ENCODE results near the gene RNF146. TPM values are rescaled to one million over a fixed set of nuclear protein-coding genes. Genes with fewer than 3 reads are reported as not detected.

The RNF146 gene
- total and polyA plus RNA-seq, 10 of the 15 experiments (the other 5 are each of a cell fraction or from before 2014, with no cell fraction given): 9.3 to 33.0 (median 17.8) TPM

DNA sequence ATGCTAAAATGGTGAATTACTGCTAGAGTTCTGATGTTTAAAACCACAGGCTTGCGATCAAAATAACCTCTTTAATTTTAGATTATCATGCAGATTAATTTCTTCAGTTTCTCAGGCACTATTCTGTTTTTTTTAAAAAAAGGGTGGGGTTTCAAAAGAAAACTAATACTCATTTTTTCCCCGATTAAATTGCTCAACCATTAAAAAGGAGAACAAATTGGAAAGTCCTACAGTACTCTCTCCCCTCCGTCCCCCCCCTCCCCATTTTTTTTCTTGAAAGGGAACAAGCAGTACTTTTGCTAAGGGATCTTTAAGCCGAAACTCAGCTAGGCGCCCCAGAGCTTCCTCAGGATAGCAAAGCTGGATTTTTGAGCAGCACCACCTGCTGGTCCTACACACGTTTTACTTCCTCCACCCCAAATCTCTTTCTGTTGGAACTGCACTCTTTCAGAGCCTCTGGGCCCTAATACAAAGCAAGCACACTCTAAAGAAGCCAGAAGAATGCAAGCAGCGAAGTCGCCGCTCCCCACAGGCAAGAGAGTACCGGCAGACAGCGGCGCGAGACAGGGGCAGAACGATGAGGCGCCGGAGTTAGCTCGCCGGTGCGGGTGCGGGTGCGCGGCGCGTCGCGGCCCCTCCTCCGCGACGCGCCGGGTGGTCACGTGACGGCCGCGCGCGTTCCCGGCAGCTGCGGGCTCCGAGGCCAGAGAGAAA is at the start of gene RNF146 (continued):
- TF ChIP-seq RAD51 (IDR thresholded peaks at IDR 0.05) (peak; percentile 89), CREM (IDR thresholded peaks at IDR 0.05; ENCODE audit: low read depth) (peak; percentile 50; the same call in 1 of the 2 replicates), ZNF217 (IDR thresholded peaks at IDR 0.05) (no peak), ETV6 (conservative IDR thresholded peaks at IDR 0.05 in 1 of 2, IDR thresholded peaks at IDR 0.05 in 1 of 2; ENCODE audit: borderline replicate concordance in 1 of 2, low read depth in 1 of 2) (peak in 1 of 2 experiments; percentile 31; a peak in 1 of 4 replicates), RBBP5 (conservative IDR thresholded peaks at IDR 0.05) (no peak), STAT3 (IDR thresholded peaks at IDR 0.05; ENCODE audit: low read depth, low read length) (no peak), NKRF (conservative IDR thresholded peaks at IDR 0.05) (peak; percentile 58), BCL3 (IDR thresholded peaks at IDR 0.05; ENCODE audit: borderline replicate concordance, insufficient read depth, low read depth, low read length, poor library complexity, severe bottlenecking) (no peak), MTA2 (IDR thresholded peaks at IDR 0.05; ENCODE audit: low read depth) (no peak)
